ENCODE data around the gene PATJ. TPM values are rescaled to one million over a fixed set of nuclear protein-coding genes. Genes with fewer than 3 reads are reported as not detected.
"Not testable (repeated sequence)": the region's sequence is repeated elsewhere in the genome, so short reads cannot be mapped to it uniquely, and the experiment has no call there.

Gene PATJ
- polyA plus RNA-seq, 1 of the 3 experiments (the other 2 are of a cell fraction) = 3.0 TPM

GRCh38 chr1:61836649-61837048, 94.4 kb downstream of the PATJ start:
- POLR2A ChIA-PET = no interaction called here
- 86% methylated on average over 3 of the region's 3 CpGs for WGBS (ENCODE audit: low lambda C conversion rate)
- peaks cover 0 to 6% of the 10 kb centered on the region in 2 experiments; a peak in 2 of 4 replicates for H3K4me1 ChIP-seq (ENCODE audit: control insufficient read depth in 1 of 2, insufficient read depth in 2 of 2, low read depth in 1 of 2, low read length in 1 of 2)

GRCh38 chr1:61837607-61838006, 95.3 kb downstream of the PATJ start:
- ChIA-PET CTCF (interaction anchor here (1.7 kb wide), 1 partner anchor 13 kb away, joined by 4 read pairs; no protein-coding TSS in a partner anchor), POLR2A (interaction anchor here (0.6 kb wide), 1 partner anchor 273 kb away, joined by 5 read pairs; no protein-coding TSS in a partner anchor)
- 83% methylated on average over 6 of the region's 6 CpGs for WGBS (ENCODE audit: low lambda C conversion rate)

More at GRCh38 chr1:61836649-61837048, 94.4 kb downstream of the PATJ start:
- Histone ChIP-seq H4K20me1 (ENCODE audit: insufficient read depth) (no peaks in the 10 kb centered on the region), H3K27ac (ENCODE audit: low read depth in 2 of 2, low read length in 1 of 2) (no peak overlapping the region), H3K36me3 (replicated peaks in 1 of 2; ENCODE audit: control insufficient read depth in 1 of 2, insufficient read depth in 2 of 2, low read length in 1 of 2) (peaks cover 0 to 5% of the 10 kb centered on the region in 2 experiments), H3K27me3 (ENCODE audit: insufficient read depth) (no peaks in the 10 kb centered on the region), H3K9me2 (no peaks in the 10 kb centered on the region), H3K4me2 (no peak overlapping the region), H3K4me3 (ENCODE audit: low read depth in 2 of 2, low read length in 1 of 2) (no peak overlapping the region), H3F3A (replicated peaks; ENCODE audit: insufficient read depth) (peaks cover 3% of the 10 kb centered on the region), H2AFZ (ENCODE audit: low read depth) (no peak overlapping the region), H3K79me2 (ENCODE audit: insufficient read depth) (no peaks in the 10 kb centered on the region), H3K9me3 (no peaks in the 10 kb centered on the region), H3K9ac (no peak overlapping the region)
- CTCF ChIA-PET = interaction anchor here (1.0 to 1.7 kb wide), 2 partner anchors 12 to 16 kb away, joined by 3 to 4 read pairs; no protein-coding TSS in a partner anchor
- no peak for TF ChIP-seq CHD2 (IDR thresholded peaks at IDR 0.05; ENCODE audit: low read length, partially characterized antibody)
- no peak for TF ChIP-seq RCOR1 (IDR thresholded peaks at IDR 0.05; ENCODE audit: low read length)
- no peak for TF ChIP-seq CTCF (IDR thresholded peaks at IDR 0.05)
- no peak for TF ChIP-seq TCF12 (IDR thresholded peaks at IDR 0.05)
- TF ChIP-seq EP300 (IDR thresholded peaks at IDR 0.05; ENCODE audit: borderline replicate concordance in 1 of 2, low read depth in 1 of 2, low read length in 1 of 2) = no peak
- TF ChIP-seq REST (IDR thresholded peaks at IDR 0.05; ENCODE audit: low read depth, low read length) = no peak
- no peak for TF ChIP-seq ELF1 (IDR thresholded peaks at IDR 0.05)
- DNase-seq = no peak

More at GRCh38 chr1:61837607-61838006, 95.3 kb downstream of the PATJ start:
- H3K9me2 ChIP-seq; H3K4me1 ChIP-seq (ENCODE audit: control insufficient read depth in 1 of 2, insufficient read depth in 2 of 2, low read depth in 1 of 2, low read length in 1 of 2); H3K27me3 ChIP-seq (ENCODE audit: insufficient read depth); H3K79me2 ChIP-seq (ENCODE audit: insufficient read depth); H3K4me2 ChIP-seq; H3F3A ChIP-seq (replicated peaks; ENCODE audit: insufficient read depth); H3K9ac ChIP-seq; H3K27ac ChIP-seq (ENCODE audit: low read depth in 2 of 2, low read length in 1 of 2); H3K36me3 ChIP-seq (replicated peaks in 1 of 2; ENCODE audit: control insufficient read depth in 1 of 2, insufficient read depth in 2 of 2, low read length in 1 of 2); DNase-seq; H2AFZ ChIP-seq (ENCODE audit: low read depth); H3K9me3 ChIP-seq; H4K20me1 ChIP-seq (ENCODE audit: insufficient read depth); H3K4me3 ChIP-seq (ENCODE audit: low read depth in 2 of 2, low read length in 1 of 2): not testable (repeated sequence)

Measured in SK-N-SH (cell line).